Amniotic epithelial cell (primary cell): ENCODE results near the gene ATP10A.

ENCODE experiments used
- DNase-seq: peaks from one replicate; pipeline ENCODE4 v3.0.0-alpha.2; 2010; ENCODE audit warnings: low read depth

The ATP10A gene

GRCh38 chr15:25717457-25718168 lies 145.5 kb downstream of the ATP10A start:
- DNase-seq: no peak

- no peak for DNase-seq
Measured at GRCh38 chr15:25717127-25717456, 146.0 kb downstream of the ATP10A start.

- DNase-seq: no peak
Measured at GRCh38 chr15:25716414-25717126, 146.6 kb downstream of the ATP10A start.

GRCh38 chr15:25715536-25716413 lies 147.4 kb downstream of the ATP10A start:
- no peak for DNase-seq

GRCh38 chr15:25714538-25714840 lies 148.6 kb downstream of the ATP10A start:
- no peak for DNase-seq

GRCh38 chr15:25713736-25714537 lies 149.2 kb downstream of the ATP10A start:
- no peak for DNase-seq

GRCh38 chr15:25712961-25713355 lies 150.2 kb downstream of the ATP10A start:
- no peak for DNase-seq

GRCh38 chr15:25712192-25712960 lies 150.8 kb downstream of the ATP10A start:
- DNase-seq: no peak

GRCh38 chr15:25711691-25712090 lies 151.4 kb downstream of the ATP10A start:
- no peak for DNase-seq

GRCh38 chr15:25711164-25711563 lies 152.0 kb downstream of the ATP10A start:
- no peak for DNase-seq

GRCh38 chr15:25710184-25710583 lies 152.9 kb downstream of the ATP10A start:
- no peak for DNase-seq

- no peak for DNase-seq
Measured at GRCh38 chr15:25709437-25710159, 153.5 kb downstream of the ATP10A start.

- no peak for DNase-seq
Measured at GRCh38 chr15:25708391-25708790, 154.7 kb downstream of the ATP10A start.

- no peak for DNase-seq
Measured at GRCh38 chr15:25707656-25708365, 155.3 kb downstream of the ATP10A start.

GRCh38 chr15:25706176-25706955 lies 156.8 kb downstream of the ATP10A start:
- no peak for DNase-seq

GRCh38 chr15:25705433-25706115 lies 157.6 kb downstream of the ATP10A start:
- no peak for DNase-seq

GRCh38 chr15:25703726-25704125 lies 159.4 kb downstream of the ATP10A start:
- DNase-seq: no peak

- no peak for DNase-seq
Measured at GRCh38 chr15:25701721-25702465, 161.2 kb downstream of the ATP10A start.
